Measurements from ENCODE around the gene ACSL1. TPM values are rescaled to one million over a fixed set of nuclear protein-coding genes. Genes with fewer than 3 reads are reported as not detected.

Gene ACSL1
- total and polyA plus RNA-seq, 2 donors (not counting 3 experiments of a cell fraction or from before 2014, with no cell fraction given) = 7.3 to 17.7 TPM

- dilution Hi-C loops (cut with MboI; ENCODE audit: extremely low pct_ligation_motif_present, low sequenced_read_pairs) (no loop called here), intact Hi-C loops (cut with micrococcal nuclease) (loop anchor here (1.0 to 5.0 kb wide), 8 partner anchors 46 to 470 kb away; partner anchors contain the start of genes ACSL1 and IRF2)
- H3K4me1 ChIP-seq (ENCODE audit: control insufficient read depth, extremely low read depth, insufficient read depth, low read length) = peaks cover 8% of the 10 kb centered on the region
- no peak for TF ChIP-seq CTCF (IDR thresholded peaks at IDR 0.05; ENCODE audit: extremely low read depth in 1 of 2, insufficient read depth in 1 of 2, low read depth in 1 of 2, low read length in 2 of 2)
- TF ChIP-seq GATA2 (IDR thresholded peaks at IDR 0.05; ENCODE audit: insufficient read depth, insufficient read length, low read depth, low read length) = no peak
- TF ChIP-seq JUN (IDR thresholded peaks at IDR 0.05; ENCODE audit: borderline replicate concordance, insufficient read depth, insufficient read length, low read depth) = no peak
- TF ChIP-seq FOS (IDR thresholded peaks at IDR 0.05; ENCODE audit: borderline replicate concordance, insufficient read depth, low read length) = no peak
- ChIA-PET POLR2A (interaction anchor here (1.0 to 2.3 kb wide), 2 partner anchors 11 to 86 kb away, joined by 4 to 17 read pairs; partner anchors contain the start of genes CASP3 and PRIMPOL), CTCF (interaction anchor here (0.6 to 5.7 kb wide), 9 partner anchors 10 to 470 kb away, joined by 3 to 35 read pairs (median 5); partner anchors contain the start of genes CASP3, IRF2 and PRIMPOL)
- no peaks in the 10 kb centered on the region for H4K20me1 ChIP-seq (replicated peaks; ENCODE audit: control insufficient read depth, extremely low read depth, insufficient read depth, low read length)
- H3K9me3 ChIP-seq (replicated peaks; ENCODE audit: control insufficient read depth, insufficient read depth, low read length) = no peaks in the 10 kb centered on the region
- H3K79me2 ChIP-seq (ENCODE audit: control insufficient read depth, insufficient read depth, low read length) = peaks cover 28% of the 10 kb centered on the region
- H3K36me3 ChIP-seq (ENCODE audit: control insufficient read depth in 2 of 2, extremely low read depth in 1 of 2, insufficient read depth in 2 of 2, low read length in 2 of 2) = no peaks in the 10 kb centered on the region
- peak overlapping the region in 2 of 3 experiments; percentile 1 to 88 for H3K4me3 ChIP-seq (replicated peaks in 1 of 3; ENCODE audit: insufficient read depth in 1 of 3, low read depth in 1 of 3, low read length in 3 of 3)
- no peaks in the 10 kb centered on the region for H3K9me1 ChIP-seq (replicated peaks; ENCODE audit: control insufficient read depth, extremely low read depth, insufficient read depth, low read length)
- no peak for FAIRE-seq
- H3K27ac ChIP-seq (ENCODE audit: insufficient read depth, low read depth, low read length) = no peak overlapping the region
- TSS peak; percentile 60 for BruUV-seq (replicated peaks)
- no peaks in the 10 kb centered on the region for H3K27me3 ChIP-seq (ENCODE audit: control insufficient read depth in 2 of 2, insufficient read depth in 2 of 2, low read length in 2 of 2)
- peak overlapping the region; percentile 25 for H3K9ac ChIP-seq (replicated peaks; ENCODE audit: extremely low read depth, insufficient read depth, low read length)
- H2AFZ ChIP-seq (ENCODE audit: low read depth, low read length) = peak overlapping the region; percentile 81
- H3K4me2 ChIP-seq (ENCODE audit: insufficient read depth, low read length) = peak overlapping the region; percentile 42
- DNase-seq (ENCODE audit: low read depth, low spot score) = no peak
Measured at GRCh38 chr4:184734758-184735157, 91.0 kb downstream of the ACSL1 start.

Data from endothelial cell of umbilical vein (primary cell).